ENCODE measurements around the gene CEL. TPM values are rescaled to one million over a fixed set of nuclear protein-coding genes. Genes with fewer than 3 reads are reported as not detected.

The CEL gene
- total RNA-seq, 1 experiment from 2014 or later = 0.19 TPM

- no peak overlapping the region for H3K9ac ChIP-seq (ENCODE audit: low read length)
- H3K4me1 ChIP-seq (ENCODE audit: low read length) = peaks cover 8% of the 10 kb centered on the region
- H3K27me3 ChIP-seq (ENCODE audit: low read length) = no peaks in the 10 kb centered on the region
- peaks cover 24% of the 10 kb centered on the region for H3K79me2 ChIP-seq (ENCODE audit: low read length)
- peaks cover 32% of the 10 kb centered on the region; the same call in 1 of the 2 replicates for H4K20me1 ChIP-seq (ENCODE audit: insufficient read depth, low read depth, low read length)
- H3K4me2 ChIP-seq (ENCODE audit: low read depth, low read length, poor library complexity, severe bottlenecking) = no peak overlapping the region
- no peak overlapping the region for H2AFZ ChIP-seq (ENCODE audit: low read length)
- peaks cover 20% of the 10 kb centered on the region; the same call in 1 of the 2 replicates for H3K36me3 ChIP-seq (ENCODE audit: insufficient read depth, low read length)
- H3K4me3 ChIP-seq (ENCODE audit: low read length) = no peak overlapping the region
- H3K9me2 ChIP-seq (replicated peaks; ENCODE audit: insufficient read depth, low read length) = no peaks in the 10 kb centered on the region
- no peak for DNase-seq
- H3K27ac ChIP-seq (ENCODE audit: low read length) = no peak overlapping the region
- H3K9me3 ChIP-seq (ENCODE audit: low read length) = no peaks in the 10 kb centered on the region
Measured at GRCh38 chr9:133108794-133109641, 47.2 kb downstream of the CEL start.

- H2AFZ ChIP-seq (ENCODE audit: low read length) = no peak overlapping the region
- peaks cover 20% of the 10 kb centered on the region; the same call in 1 of the 2 replicates for H3K36me3 ChIP-seq (ENCODE audit: insufficient read depth, low read length)
- no peak overlapping the region for H3K9ac ChIP-seq (ENCODE audit: low read length)
Measured at GRCh38 chr9:133109931-133110650, 48.3 kb downstream of the CEL start.

GRCh38 chr9:133111808-133112662, 50.3 kb downstream of the CEL start:
- Histone ChIP-seq H2AFZ (ENCODE audit: low read length) (no peak overlapping the region), H3K27me3 (ENCODE audit: low read length) (no peaks in the 10 kb centered on the region), H3K79me2 (ENCODE audit: low read length) (peaks cover 54% of the 10 kb centered on the region), H3K4me3 (ENCODE audit: low read length) (no peak overlapping the region), H3K27ac (ENCODE audit: low read length) (no peak overlapping the region), H3K9me3 (ENCODE audit: low read length) (no peaks in the 10 kb centered on the region), H3K9me2 (replicated peaks; ENCODE audit: insufficient read depth, low read length) (no peaks in the 10 kb centered on the region), H3K36me3 (ENCODE audit: insufficient read depth, low read length) (peaks cover 20% of the 10 kb centered on the region; the same call in 1 of the 2 replicates), H3K9ac (ENCODE audit: low read length) (no peak overlapping the region), H4K20me1 (ENCODE audit: insufficient read depth, low read depth, low read length) (peaks cover 58% of the 10 kb centered on the region), H3K4me2 (ENCODE audit: low read depth, low read length, poor library complexity, severe bottlenecking) (no peak overlapping the region), H3K4me1 (ENCODE audit: low read length) (peaks cover 38% of the 10 kb centered on the region)
- no peak for DNase-seq

More at GRCh38 chr9:133109931-133110650, 48.3 kb downstream of the CEL start:
- H4K20me1 ChIP-seq (ENCODE audit: insufficient read depth, low read depth, low read length) = peaks cover 41% of the 10 kb centered on the region
- H3K79me2 ChIP-seq (ENCODE audit: low read length) = peaks cover 35% of the 10 kb centered on the region
- H3K9me2 ChIP-seq (replicated peaks; ENCODE audit: insufficient read depth, low read length) = no peaks in the 10 kb centered on the region
- no peak overlapping the region for H3K4me3 ChIP-seq (ENCODE audit: low read length)
- H3K4me2 ChIP-seq (ENCODE audit: low read depth, low read length, poor library complexity, severe bottlenecking) = no peak overlapping the region
- H3K9me3 ChIP-seq (ENCODE audit: low read length) = no peaks in the 10 kb centered on the region
- H3K27me3 ChIP-seq (ENCODE audit: low read length) = no peaks in the 10 kb centered on the region
- H3K27ac ChIP-seq (ENCODE audit: low read length) = no peak overlapping the region
- no peak for DNase-seq
- peaks cover 18% of the 10 kb centered on the region for H3K4me1 ChIP-seq (ENCODE audit: low read length)

- Histone ChIP-seq H3K4me1 (ENCODE audit: low read length) (peaks cover 44% of the 10 kb centered on the region), H3K9ac (ENCODE audit: low read length) (no peak overlapping the region), H3K9me3 (ENCODE audit: low read length) (no peaks in the 10 kb centered on the region)
Measured at GRCh38 chr9:133112663-133113026, 50.9 kb downstream of the CEL start.

GRCh38 chr9:133113163-133113948, 51.6 kb downstream of the CEL start:
- peaks cover 71% of the 10 kb centered on the region for H4K20me1 ChIP-seq (ENCODE audit: insufficient read depth, low read depth, low read length)
- peak overlapping the region; percentile 64 for H3K27ac ChIP-seq (ENCODE audit: low read length)
- peak overlapping the region; percentile 46 for H3K9ac ChIP-seq (ENCODE audit: low read length)
- peaks cover 8% of the 10 kb centered on the region; the same call in 1 of the 2 replicates for H3K36me3 ChIP-seq (ENCODE audit: insufficient read depth, low read length)
- H2AFZ ChIP-seq (ENCODE audit: low read length) = no peak overlapping the region
- no peaks in the 10 kb centered on the region for H3K9me2 ChIP-seq (replicated peaks; ENCODE audit: insufficient read depth, low read length)
- peak overlapping the region; percentile 61 for H3K4me2 ChIP-seq (ENCODE audit: low read depth, low read length, poor library complexity, severe bottlenecking)
- peaks cover 51% of the 10 kb centered on the region for H3K4me1 ChIP-seq (ENCODE audit: low read length)
- H3K9me3 ChIP-seq (ENCODE audit: low read length) = no peaks in the 10 kb centered on the region
- no peak overlapping the region for H3K4me3 ChIP-seq (ENCODE audit: low read length)
- no peak for DNase-seq
- H3K79me2 ChIP-seq (ENCODE audit: low read length) = peaks cover 67% of the 10 kb centered on the region
- H3K27me3 ChIP-seq (ENCODE audit: low read length) = no peaks in the 10 kb centered on the region

More at GRCh38 chr9:133112663-133113026, 50.9 kb downstream of the CEL start:
- H3K9me2 ChIP-seq (replicated peaks; ENCODE audit: insufficient read depth, low read length) = no peaks in the 10 kb centered on the region
- no peak overlapping the region for H3K4me2 ChIP-seq (ENCODE audit: low read depth, low read length, poor library complexity, severe bottlenecking)
- no peak overlapping the region for H3K27ac ChIP-seq (ENCODE audit: low read length)
- H3K36me3 ChIP-seq (ENCODE audit: insufficient read depth, low read length) = peaks cover 15% of the 10 kb centered on the region; the same call in 1 of the 2 replicates
- H2AFZ ChIP-seq (ENCODE audit: low read length) = no peak overlapping the region
- H3K4me3 ChIP-seq (ENCODE audit: low read length) = no peak overlapping the region
- H3K27me3 ChIP-seq (ENCODE audit: low read length) = no peaks in the 10 kb centered on the region
- H3K79me2 ChIP-seq (ENCODE audit: low read length) = peaks cover 60% of the 10 kb centered on the region
- DNase-seq = no peak
- H4K20me1 ChIP-seq (ENCODE audit: insufficient read depth, low read depth, low read length) = peaks cover 64% of the 10 kb centered on the region

GRCh38 chr9:133113949-133114885, 52.4 kb downstream of the CEL start:
- DNase-seq = peak; percentile 84
- H3K79me2 ChIP-seq (ENCODE audit: low read length) = peaks cover 76% of the 10 kb centered on the region
- H3K9ac ChIP-seq (ENCODE audit: low read length) = peak overlapping the region; percentile 46
- H3K4me1 ChIP-seq (ENCODE audit: low read length) = peaks cover 60% of the 10 kb centered on the region
- H3K4me2 ChIP-seq (ENCODE audit: low read depth, low read length, poor library complexity, severe bottlenecking) = peak overlapping the region; percentile 61
- H2AFZ ChIP-seq (ENCODE audit: low read length) = no peak overlapping the region
- peak overlapping the region; percentile 33; the same call in 1 of the 2 replicates for H3K4me3 ChIP-seq (ENCODE audit: low read length)
- peaks cover 79% of the 10 kb centered on the region for H4K20me1 ChIP-seq (ENCODE audit: insufficient read depth, low read depth, low read length)
- H3K27ac ChIP-seq (ENCODE audit: low read length) = peak overlapping the region; percentile 64
- H3K36me3 ChIP-seq (ENCODE audit: insufficient read depth, low read length) = peaks cover 5% of the 10 kb centered on the region; the same call in 1 of the 2 replicates
- no peaks in the 10 kb centered on the region for H3K9me2 ChIP-seq (replicated peaks; ENCODE audit: insufficient read depth, low read length)
- no peaks in the 10 kb centered on the region for H3K9me3 ChIP-seq (ENCODE audit: low read length)
- no peaks in the 10 kb centered on the region for H3K27me3 ChIP-seq (ENCODE audit: low read length)
